CD4-positive, CD25-positive, alpha-beta regulatory T cell (primary cell): ENCODE data around the gene COTL1. TPM values are rescaled to one million over a fixed set of nuclear protein-coding genes. Genes with fewer than 3 reads are reported as not detected.

Experiments used
- polyA plus RNA-seq, 4 donors: library from polyadenylated mRNA; unstranded; fragments of 300-500 nt; fragmentation: Illumina TruSeq; gene quantifications; one replicate each; pipeline ENCODE4 v1.2.3, GENCODE V29; 2021
- total RNA-seq: library from RNA; stranded (reverse); gene quantifications from one replicate; pipeline ENCODE4 v1.2.3, GENCODE V29; 2022

Gene COTL1
- total and polyA plus RNA-seq, 5 donors from 2014 or later: 353 to 761 (median 475) TPM

Other genes starting within 250 kb of the COTL1 start
- not detected for gene ATP2C2, start 249.5 kb downstream of the COTL1 start, total RNA-seq
- gene ATP2C2, start 249.5 kb downstream of the COTL1 start, polyA plus RNA-seq: under 1 TPM in 1 of 4 donors, not detected in 3; 0.10 TPM
- 11.9 TPM for gene MEAK7, start 113.4 kb downstream of the COTL1 start, total RNA-seq
- gene MEAK7, start 113.4 kb downstream of the COTL1 start, polyA plus RNA-seq: 1 to 10 TPM; 5.8 to 9.1 (median 7.5) TPM
- 86.0 TPM for gene KLHL36, start 30.4 kb upstream of the COTL1 start, total RNA-seq
- gene KLHL36, start 30.4 kb upstream of the COTL1 start, polyA plus RNA-seq: 10 to 100 TPM; 28.1 to 43.4 (median 35.1) TPM
- gene USP10, start 81.9 kb upstream of the COTL1 start, total RNA-seq: 112 TPM
- 10 to 100 TPM; 64.0 to 95.1 (median 79.0) TPM for gene USP10, start 81.9 kb upstream of the COTL1 start, polyA plus RNA-seq
- 0.54 TPM for gene CRISPLD2, start 201.9 kb upstream of the COTL1 start, total RNA-seq
- gene CRISPLD2, start 201.9 kb upstream of the COTL1 start, polyA plus RNA-seq: under 1 TPM in 2 of 4 donors, not detected in 2; 0.16 to 0.30 TPM